Gastrocnemius medialis (tissue), 4 donors: ENCODE measurements around the gene DIABLO. TPM values are rescaled to one million over a fixed set of nuclear protein-coding genes. Genes with fewer than 3 reads are reported as not detected.

Experiments used
- ATAC-seq, 2 donors: fragments of 150-250 bp; one replicate each; pipeline ENCODE4 v1.9.1; 2016
- DNase-seq, 2 donors: peaks; one replicate each; pipeline ENCODE4 v3.0.0-alpha.2; 2019
- H3K27ac ChIP-seq, 4 donors: fragments of 200-600 bp; sonication (generic); 1 replicate in 1 of 4; 2 replicates in 3 of 4; pipeline ENCODE4 v1.5.1; 2016 to 2018; ENCODE audit warnings: mild to moderate bottlenecking in 2 of 4, moderate library complexity in 1 of 4
- H3K27me3 ChIP-seq, 3 donors: fragments of 200-600 bp; sonication (generic) in 2 of 3; 1 replicate in 1 of 3; 2 replicates in 2 of 3; pipeline versions ENCODE4 v1.5.1 to v1.6.0; 2016 to 2019; ENCODE audit warnings: mild to moderate bottlenecking in 1 of 3, moderate library complexity in 1 of 3
- H3K36me3 ChIP-seq, 2 donors: fragments of 200-600 bp; sonication (generic) in 1 of 2; one replicate each; pipeline ENCODE4 v1.5.1; 2017 to 2018
- H3K4me1 ChIP-seq, 2 donors: fragments of 200-600 bp; sonication (generic) in 1 of 2; one replicate each; pipeline ENCODE4 v1.5.1; 2016 to 2017; ENCODE audit warnings: mild to moderate bottlenecking in 2 of 2
- H3K4me3 ChIP-seq, 4 donors: fragments of 200-600 bp; sonication (generic) in 3 of 4; 1 replicate in 1 of 4; 2 replicates in 3 of 4; pipeline ENCODE4 v1.5.1; 2016 to 2019; ENCODE audit warnings: mild to moderate bottlenecking in 2 of 4
- H3K9me3 ChIP-seq, 3 donors: fragments of 200-600 bp; sonication (generic) in 2 of 3; 1 replicate in 1 of 3; 2 replicates in 2 of 3; pipeline ENCODE4 v1.5.1; 2016 to 2019
- POLR2A ChIP-seq, 2 donors: fragments of 450-650 bp; IDR thresholded peaks; one replicate each; pipeline ENCODE4 v1.6.1; 2017; ENCODE audit warnings: antibody characterized with exemption in 2 of 2, mild to moderate bottlenecking in 2 of 2, moderate library complexity in 2 of 2
- in situ Hi-C, 4 donors: fragments of 200-750 bp; cut with MboI; loops; one replicate each; pipeline versions ENCODE4 v1.15.0 to v1.8.0; 2017; ENCODE audit warnings: low sequenced_read_pairs in 4 of 4
- intact Hi-C: fragments of 100-400 bp; cut with DNase I; formaldehyde crosslinking; loops from one replicate; pipeline ENCODE4 v1.15.1; 2023; ENCODE audit warnings: low total_unique reads
- total RNA-seq, 4 donors: library from RNA; depleted of rRNA; stranded (reverse); fragments of >200 nt; gene quantifications; one replicate each; pipeline versions ENCODE4 v1.1.0 to v1.2.3, GENCODE V29; 2016
- TF ChIP-seq, protein P1 (sequence below), 5 experiments: fragments of 450-650 bp in 3 of 5; fragments of 200-600 bp in 2 of 5; sonication (generic) in 2 of 5; IDR thresholded peaks in 4 of 5; conservative IDR thresholded peaks in 1 of 5; 1 replicate in 4 of 5; 2 replicates in 1 of 5; pipeline ENCODE4 v1.5.1; 2016 to 2019; ENCODE audit warnings: antibody characterized with exemption in 5 of 5, mild to moderate bottlenecking in 3 of 5, moderate library complexity in 3 of 5

Gene DIABLO
- total RNA-seq, 4 donors from 2014 or later: 32.8 to 63.8 (median 44.5) TPM

DNA sequence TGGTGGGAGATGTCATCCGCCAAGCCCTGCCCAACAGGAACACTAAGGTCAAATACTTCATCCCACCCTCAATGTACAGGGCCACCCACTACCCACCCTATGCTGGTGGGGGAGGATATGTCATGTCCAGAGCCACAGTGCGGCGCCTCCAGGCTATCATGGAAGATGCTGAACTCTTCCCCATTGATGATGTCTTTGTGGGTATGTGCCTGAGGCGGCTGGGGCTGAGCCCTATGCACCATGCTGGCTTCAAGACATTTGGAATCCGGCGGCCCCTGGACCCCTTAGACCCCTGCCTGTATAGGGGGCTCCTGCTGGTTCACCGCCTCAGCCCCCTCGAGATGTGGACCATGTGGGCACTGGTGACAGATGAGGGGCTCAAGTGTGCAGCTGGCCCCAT, 18.9 kb downstream of the DIABLO start:
- H3K36me3 ChIP-seq: peaks cover 0 to 44% of the 10 kb centered on the region in 2 donors
- no peak for TF ChIP-seq POLR2A (IDR thresholded peaks at IDR 0.05)
- TF ChIP-seq, protein P1, sequence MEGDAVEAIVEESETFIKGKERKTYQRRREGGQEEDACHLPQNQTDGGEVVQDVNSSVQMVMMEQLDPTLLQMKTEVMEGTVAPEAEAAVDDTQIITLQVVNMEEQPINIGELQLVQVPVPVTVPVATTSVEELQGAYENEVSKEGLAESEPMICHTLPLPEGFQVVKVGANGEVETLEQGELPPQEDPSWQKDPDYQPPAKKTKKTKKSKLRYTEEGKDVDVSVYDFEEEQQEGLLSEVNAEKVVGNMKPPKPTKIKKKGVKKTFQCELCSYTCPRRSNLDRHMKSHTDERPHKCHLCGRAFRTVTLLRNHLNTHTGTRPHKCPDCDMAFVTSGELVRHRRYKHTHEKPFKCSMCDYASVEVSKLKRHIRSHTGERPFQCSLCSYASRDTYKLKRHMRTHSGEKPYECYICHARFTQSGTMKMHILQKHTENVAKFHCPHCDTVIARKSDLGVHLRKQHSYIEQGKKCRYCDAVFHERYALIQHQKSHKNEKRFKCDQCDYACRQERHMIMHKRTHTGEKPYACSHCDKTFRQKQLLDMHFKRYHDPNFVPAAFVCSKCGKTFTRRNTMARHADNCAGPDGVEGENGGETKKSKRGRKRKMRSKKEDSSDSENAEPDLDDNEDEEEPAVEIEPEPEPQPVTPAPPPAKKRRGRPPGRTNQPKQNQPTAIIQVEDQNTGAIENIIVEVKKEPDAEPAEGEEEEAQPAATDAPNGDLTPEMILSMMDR (IDR thresholded peaks at IDR 0.05 in 4 of 5, conservative IDR thresholded peaks at IDR 0.05 in 1 of 5): no peak

DNA sequence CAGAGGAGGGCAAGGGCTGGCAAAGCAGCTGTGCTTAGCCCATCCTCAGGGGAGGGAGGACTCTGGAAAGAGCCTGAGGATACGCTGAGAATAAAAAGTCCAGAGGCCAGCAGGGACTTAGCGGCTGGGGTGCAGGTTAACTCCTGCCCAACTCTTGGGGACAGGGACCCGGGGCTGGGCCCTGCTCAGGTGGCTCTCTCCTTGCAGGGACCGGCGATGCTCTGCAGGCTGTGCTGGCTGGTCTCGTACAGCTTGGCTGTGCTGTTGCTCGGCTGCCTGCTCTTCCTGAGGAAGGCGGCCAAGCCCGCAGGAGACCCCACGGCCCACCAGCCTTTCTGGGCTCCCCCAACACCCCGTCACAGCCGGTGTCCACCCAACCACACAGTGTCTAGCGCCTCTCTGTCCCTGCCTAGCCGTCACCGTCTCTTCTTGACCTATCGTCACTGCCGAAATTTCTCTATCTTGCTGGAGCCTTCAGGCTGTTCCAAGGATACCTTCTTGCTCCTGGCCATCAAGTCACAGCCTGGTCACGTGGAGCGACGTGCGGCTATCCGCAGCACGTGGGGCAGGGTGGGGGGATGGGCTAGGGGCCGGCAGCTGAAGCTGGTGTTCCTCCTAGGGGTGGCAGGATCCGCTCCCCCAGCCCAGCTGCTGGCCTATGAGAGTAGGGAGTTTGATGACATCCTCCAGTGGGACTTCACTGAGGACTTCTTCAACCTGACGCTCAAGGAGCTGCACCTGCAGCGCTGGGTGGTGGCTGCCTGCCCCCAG, 19.6 kb downstream of the DIABLO start:
- no peak overlapping the region for H3K4me3 ChIP-seq

More for the DNA sequence above, 18.9 kb downstream of the DIABLO start:
- intact Hi-C loops: no loop called here
- no peak for DNase-seq
- H3K9me3 ChIP-seq: no peaks in the 10 kb centered on the region
- no peak overlapping the region for H3K4me3 ChIP-seq
- ATAC-seq: no peak
- H3K4me1 ChIP-seq: peaks cover 0 to 6% of the 10 kb centered on the region in 2 donors
- H3K27me3 ChIP-seq: peaks cover 35 to 37% (median 36%) of the 10 kb centered on the region in 3 donors
- in situ Hi-C loops: no loop called here
- H3K27ac ChIP-seq: no peak overlapping the region

DNA sequence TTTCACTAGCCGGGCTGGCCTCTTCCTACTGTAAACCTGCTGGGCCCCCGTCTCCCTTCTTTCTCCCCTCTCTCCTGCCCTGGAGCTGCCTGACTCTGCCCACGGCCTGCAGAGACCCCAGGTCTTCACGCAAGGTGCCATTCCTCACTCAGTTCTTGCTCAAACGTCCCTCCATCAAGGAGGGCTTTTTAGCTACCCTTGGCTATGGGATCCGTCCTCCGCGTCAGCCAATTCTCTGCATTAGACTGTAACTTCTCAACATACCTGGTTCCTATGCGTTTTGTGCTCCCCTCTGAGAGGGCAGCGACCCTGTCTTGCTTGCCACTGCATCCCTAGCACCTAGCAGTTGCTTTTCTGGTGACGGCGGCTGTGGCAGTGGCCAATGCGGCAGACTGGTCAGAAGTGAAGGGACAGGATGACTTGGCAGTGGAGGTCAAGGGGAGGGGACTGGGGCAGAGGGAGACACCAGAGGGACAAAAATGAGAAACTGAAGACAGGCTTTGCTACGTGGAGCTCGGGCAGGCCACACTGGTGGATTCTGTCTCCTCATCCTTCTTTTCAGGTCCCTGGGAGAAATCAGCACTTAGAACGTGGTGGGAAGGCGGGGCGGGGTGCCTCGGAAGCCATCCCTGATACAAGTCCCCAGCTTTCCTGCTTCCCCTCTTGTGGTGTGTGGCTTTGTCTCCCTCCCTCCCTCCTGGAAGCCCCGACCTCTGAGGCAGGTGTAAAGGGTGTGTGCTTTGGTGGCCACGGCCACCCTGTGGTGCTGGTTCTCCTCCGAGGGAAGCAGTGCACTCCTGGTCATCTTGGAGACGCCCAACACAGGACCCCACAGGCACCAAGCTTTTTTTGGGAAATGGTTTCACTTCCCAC, 20.6 kb downstream of the DIABLO start:
- intact Hi-C loops: no loop called here

More for the DNA sequence above, 19.6 kb downstream of the DIABLO start:
- ATAC-seq (no peak), DNase-seq (no peak)
- in situ Hi-C loops (no loop called here), intact Hi-C loops (no loop called here)
- Histone ChIP-seq H3K4me1 (peaks cover 0 to 6% of the 10 kb centered on the region in 2 donors), H3K36me3 (peaks cover 0 to 37% of the 10 kb centered on the region in 2 donors), H3K9me3 (no peaks in the 10 kb centered on the region), H3K27ac (no peak overlapping the region), H3K27me3 (peaks cover 39 to 44% (median 40%) of the 10 kb centered on the region in 3 donors)
- TF ChIP-seq POLR2A (IDR thresholded peaks at IDR 0.05): no peak
- TF ChIP-seq, protein P1 (IDR thresholded peaks at IDR 0.05 in 4 of 5, conservative IDR thresholded peaks at IDR 0.05 in 1 of 5): no peak

More for the DNA sequence above, 20.6 kb downstream of the DIABLO start:
- in situ Hi-C loops: no loop called here
- Histone ChIP-seq H3K36me3 (peaks cover 0 to 33% of the 10 kb centered on the region in 2 donors), H3K4me1 (peaks cover 0 to 6% of the 10 kb centered on the region in 2 donors), H3K27me3 (peaks cover 39 to 54% (median 40%) of the 10 kb centered on the region in 3 donors), H3K27ac (no peak overlapping the region), H3K4me3 (no peak overlapping the region), H3K9me3 (no peaks in the 10 kb centered on the region)
- ATAC-seq (no peak), DNase-seq (no peak)
- TF ChIP-seq, protein P1 (IDR thresholded peaks at IDR 0.05 in 4 of 5, conservative IDR thresholded peaks at IDR 0.05 in 1 of 5): no peak
- no peak for TF ChIP-seq POLR2A (IDR thresholded peaks at IDR 0.05)
